ENCODE results near the gene MND1. TPM values are rescaled to one million over a fixed set of nuclear protein-coding genes. Genes with fewer than 3 reads are reported as not detected.
A peak's percentile ranks its signal among the peaks of the same experiment; 100 is the strongest.

MND1 gene
- total RNA-seq, 2 experiments from 2014 or later, result 34.1 to 41.9 TPM

DNA sequence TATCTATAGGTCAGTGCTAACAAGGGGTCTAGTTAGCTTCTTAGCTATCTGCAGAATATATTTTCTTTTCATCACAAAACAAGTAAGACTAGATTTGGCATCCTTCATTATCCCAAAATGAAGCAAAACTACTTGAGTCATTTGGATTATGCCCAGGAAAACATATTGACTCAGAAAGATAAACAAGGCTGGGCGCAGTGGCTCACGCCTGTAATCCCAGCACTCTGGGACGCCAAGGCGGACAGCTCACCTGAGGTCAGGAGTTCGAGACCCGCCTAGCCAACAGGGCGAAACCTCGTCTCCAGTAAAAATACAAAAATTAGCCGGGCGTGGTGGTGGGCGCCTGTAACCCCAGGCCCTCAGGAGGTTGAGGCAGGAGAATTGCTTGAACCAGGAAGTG is 18.0 kb upstream of the MND1 start:
- CTCF ChIA-PET, result interaction anchor here (1.0 to 1.8 kb wide), 4 partner anchors 21 to 424 kb away, joined by 3 to 6 read pairs (median 4); no protein-coding TSS in a partner anchor
- POLR2A ChIA-PET, result interaction anchor here (0.5 to 0.6 kb wide), 2 partner anchors 385 to 483 kb away, joined by 3 to 4 read pairs; no protein-coding TSS in a partner anchor

DNA sequence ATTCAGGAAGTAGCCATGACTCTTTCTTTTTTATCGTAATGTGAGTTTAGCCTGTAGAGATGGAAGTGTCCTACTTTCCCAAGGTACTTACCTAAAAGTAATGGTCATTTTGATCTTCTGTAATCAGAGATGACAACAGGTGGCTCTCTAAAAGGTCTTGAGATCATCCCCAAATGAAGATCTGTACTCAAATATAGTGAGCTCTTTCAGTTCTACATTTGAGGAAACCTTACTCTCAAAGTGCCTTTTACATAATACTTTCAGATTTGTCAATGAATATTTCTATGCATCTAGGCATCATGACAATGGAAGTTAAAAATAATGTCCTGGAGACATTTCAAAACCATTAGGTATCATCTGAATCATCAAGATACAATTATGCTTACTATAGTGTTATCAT is 17.2 kb upstream of the MND1 start:
- Mint-ChIP-seq H3K9me3 (ENCODE audit: low read depth) (no peaks in the 10 kb centered on the region), H3K4me3 (no peak overlapping the region), H3K27me3 (no peaks in the 10 kb centered on the region), H3K36me3 (ENCODE audit: low read depth) (no peaks in the 10 kb centered on the region), H3K4me1 (no peaks in the 10 kb centered on the region), H3K27ac (no peak overlapping the region)
- ATAC-seq, result no peak
- no peak for DNase-seq
- POLR2A ChIA-PET, result no interaction called here
- intact Hi-C loops (cut with DNase I, micrococcal nuclease), result no loop called here
- CTCF ChIA-PET, result interaction anchor here (1.8 kb wide), 1 partner anchor 22 kb away, joined by 4 read pairs; no protein-coding TSS in a partner anchor

More for the DNA sequence above, 18.0 kb upstream of the MND1 start:
- Mint-ChIP-seq H3K36me3 (ENCODE audit: low read depth) (no peaks in the 10 kb centered on the region), H3K4me1 (no peaks in the 10 kb centered on the region), H3K27me3 (no peaks in the 10 kb centered on the region), H3K9me3 (ENCODE audit: low read depth) (no peaks in the 10 kb centered on the region), H3K27ac (no peak overlapping the region), H3K4me3 (no peak overlapping the region)
- no peak for DNase-seq
- no peak for ATAC-seq
- intact Hi-C loops (cut with DNase I, micrococcal nuclease), result no loop called here

DNA sequence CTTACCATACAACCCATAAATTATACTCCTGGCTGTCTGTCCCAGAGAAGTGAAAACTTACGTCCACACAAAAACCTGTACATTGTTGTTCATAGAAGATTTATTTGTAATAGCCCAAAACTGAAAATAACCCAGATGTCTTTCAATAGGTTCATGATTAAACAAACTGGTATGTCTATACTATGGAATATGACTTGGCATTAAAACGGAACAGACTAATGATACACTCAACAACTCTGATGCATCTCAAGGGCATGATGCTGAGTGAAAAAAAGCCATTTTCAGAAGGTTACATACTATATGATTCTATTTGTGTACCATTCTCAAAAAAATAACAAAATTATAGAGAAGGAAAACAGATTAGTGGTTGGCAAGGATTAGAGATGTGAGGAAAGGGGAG is 11.6 kb upstream of the MND1 start:
- H3K27me3 Mint-ChIP-seq, result no peaks in the 10 kb centered on the region
- no peaks in the 10 kb centered on the region for H3K9me3 Mint-ChIP-seq (ENCODE audit: low read depth)
- intact Hi-C loops (cut with DNase I, micrococcal nuclease), result no loop called here
- DNase-seq (no peak), ATAC-seq (no peak)
- no peak overlapping the region for H3K27ac Mint-ChIP-seq
- H3K4me1 Mint-ChIP-seq, result peaks cover 3% of the 10 kb centered on the region
- H3K36me3 Mint-ChIP-seq (ENCODE audit: low read depth), result no peaks in the 10 kb centered on the region
- no peak overlapping the region for H3K4me3 Mint-ChIP-seq
- ChIA-PET CTCF (no interaction called here), POLR2A (no interaction called here)

DNA sequence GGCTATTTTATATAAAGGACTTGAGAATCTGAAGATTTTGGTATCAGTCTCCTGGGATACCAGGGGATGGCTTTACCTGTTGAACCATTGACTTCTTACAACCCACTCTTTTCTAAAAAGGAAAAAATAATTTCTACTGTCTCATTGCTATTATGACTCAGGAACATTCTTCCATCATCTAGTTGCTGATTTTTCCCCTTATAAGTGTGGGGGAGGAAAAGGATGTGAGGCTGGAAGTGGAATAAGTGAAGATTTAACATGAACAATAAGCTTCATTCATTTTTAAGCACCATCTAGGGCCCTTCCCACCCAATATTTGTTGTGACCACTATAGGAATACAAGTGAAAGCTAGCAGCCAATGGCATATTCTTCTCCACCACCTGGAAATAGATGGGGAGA is 10.6 kb upstream of the MND1 start:
- Mint-ChIP-seq H3K36me3 (ENCODE audit: low read depth) (no peaks in the 10 kb centered on the region), H3K4me3 (no peak overlapping the region), H3K4me1 (peaks cover 3% of the 10 kb centered on the region), H3K27me3 (no peaks in the 10 kb centered on the region), H3K27ac (no peak overlapping the region), H3K9me3 (ENCODE audit: low read depth) (no peaks in the 10 kb centered on the region)
- intact Hi-C loops (cut with DNase I, micrococcal nuclease), result no loop called here
- POLR2A ChIA-PET, result no interaction called here
- no peak for DNase-seq
- ATAC-seq, result no peak
- CTCF ChIA-PET, result no interaction called here

DNA sequence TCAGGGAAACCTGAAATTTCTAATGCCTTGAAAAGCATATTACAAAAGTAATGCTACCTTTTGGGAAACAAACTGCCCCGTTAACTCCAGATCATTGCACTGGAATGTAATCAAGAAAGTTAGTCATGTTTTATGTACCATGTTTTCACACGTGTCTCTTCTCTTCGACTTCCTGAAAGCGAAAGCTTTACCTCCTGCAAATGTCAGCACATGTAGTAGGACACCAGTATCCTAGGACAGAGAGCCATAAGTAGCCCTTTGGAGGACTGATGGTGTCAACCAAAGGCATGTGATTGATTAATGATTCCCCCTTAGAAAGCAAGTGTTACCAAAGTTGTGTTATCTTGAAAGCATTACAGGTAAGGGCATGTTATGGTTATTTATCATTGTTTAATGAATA is 8.8 kb upstream of the MND1 start:
- H3K4me1 Mint-ChIP-seq, result peaks cover 3% of the 10 kb centered on the region
- ATAC-seq, result no peak
- no peak overlapping the region for H3K4me3 Mint-ChIP-seq
- intact Hi-C loops (cut with DNase I, micrococcal nuclease), result no loop called here
- no peak for DNase-seq
- H3K36me3 Mint-ChIP-seq (ENCODE audit: low read depth), result no peaks in the 10 kb centered on the region
- POLR2A ChIA-PET, result interaction anchor here (0.5 kb wide), 1 partner anchor 158 kb away, joined by 3 read pairs; no protein-coding TSS in a partner anchor
- no peak overlapping the region for H3K27ac Mint-ChIP-seq
- no peaks in the 10 kb centered on the region for H3K27me3 Mint-ChIP-seq
- CTCF ChIA-PET, result interaction anchor here (0.6 kb wide), 1 partner anchor 1556 kb away, joined by 3 read pairs; no protein-coding TSS in a partner anchor
- H3K9me3 Mint-ChIP-seq (ENCODE audit: low read depth), result no peaks in the 10 kb centered on the region

DNA sequence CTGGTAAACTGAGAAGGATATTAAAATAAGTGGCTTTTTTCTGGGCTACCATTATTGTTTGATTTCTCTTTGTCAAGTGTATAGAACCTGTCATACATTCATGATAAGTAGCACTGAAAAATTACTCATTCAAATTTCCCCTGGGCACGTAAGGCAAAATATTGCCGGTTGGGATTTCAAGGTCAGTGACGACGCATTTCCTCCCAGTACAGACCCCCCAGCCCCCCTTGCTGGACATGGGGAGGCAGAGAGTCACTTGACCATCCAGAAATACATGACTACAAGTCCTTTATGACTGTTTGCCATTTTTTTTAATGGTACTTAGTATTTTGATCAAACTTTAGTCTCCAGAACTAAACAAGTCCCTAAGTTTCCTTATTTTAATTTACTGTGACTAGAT is 6.8 kb upstream of the MND1 start:
- H3K9me3 Mint-ChIP-seq (ENCODE audit: low read depth), result no peaks in the 10 kb centered on the region
- peaks cover 3% of the 10 kb centered on the region for H3K4me1 Mint-ChIP-seq
- H3K27me3 Mint-ChIP-seq, result peaks cover 5% of the 10 kb centered on the region
- POLR2A ChIA-PET, result no interaction called here
- no peak for ATAC-seq
- H3K27ac Mint-ChIP-seq, result no peak overlapping the region
- no peaks in the 10 kb centered on the region for H3K36me3 Mint-ChIP-seq (ENCODE audit: low read depth)
- no peak overlapping the region for H3K4me3 Mint-ChIP-seq
- DNase-seq, result no peak
- CTCF ChIA-PET, result interaction anchor here (0.5 to 2.4 kb wide), 4 partner anchors 122 to 396 kb away, joined by 3 to 6 read pairs (median 4); no protein-coding TSS in a partner anchor
- intact Hi-C loops (cut with DNase I, micrococcal nuclease), result no loop called here

DNA sequence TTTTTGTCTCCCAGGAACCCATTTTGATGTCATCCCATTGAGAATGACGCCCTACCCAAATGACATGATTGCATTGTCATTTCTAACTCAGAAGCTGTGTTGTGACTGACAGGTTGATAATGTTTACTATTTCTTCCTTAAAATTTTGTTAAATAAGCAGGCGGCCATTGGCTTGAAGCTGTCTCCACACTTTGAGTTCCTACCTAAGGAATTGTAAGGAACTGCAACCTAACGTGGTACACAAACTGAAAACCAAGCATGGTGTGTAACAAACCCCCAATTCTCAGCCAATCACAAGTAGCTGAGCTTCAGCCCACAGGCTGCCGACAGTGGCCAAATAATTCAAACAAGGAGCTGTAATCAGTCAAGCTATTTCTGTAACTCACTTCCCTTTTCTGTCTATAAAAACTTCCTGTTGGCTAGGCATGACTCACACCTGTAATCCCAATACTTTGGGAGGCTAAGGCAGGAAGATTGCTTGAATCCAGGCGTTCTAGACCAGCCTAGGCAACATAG is 2.9 kb upstream of the MND1 start:
- intact Hi-C loops (cut with DNase I, micrococcal nuclease), result no loop called here
- H3K9me3 Mint-ChIP-seq (ENCODE audit: low read depth), result no peaks in the 10 kb centered on the region
- ChIA-PET CTCF (interaction anchor here (0.6 to 5.6 kb wide), 6 partner anchors 77 to 302 kb away, joined by 3 to 39 read pairs (median 4); no protein-coding TSS in a partner anchor), POLR2A (interaction anchor here (0.6 kb wide), 1 partner anchor 91 kb away, joined by 3 read pairs; no protein-coding TSS in a partner anchor)
- no peak overlapping the region for H3K27ac Mint-ChIP-seq
- DNase-seq (no peak), ATAC-seq (no peak)
- H3K36me3 Mint-ChIP-seq (ENCODE audit: low read depth), result no peaks in the 10 kb centered on the region
- peaks cover 12% of the 10 kb centered on the region for H3K4me1 Mint-ChIP-seq
- H3K27me3 Mint-ChIP-seq, result peaks cover 7% of the 10 kb centered on the region
- no peak overlapping the region for H3K4me3 Mint-ChIP-seq

DNA sequence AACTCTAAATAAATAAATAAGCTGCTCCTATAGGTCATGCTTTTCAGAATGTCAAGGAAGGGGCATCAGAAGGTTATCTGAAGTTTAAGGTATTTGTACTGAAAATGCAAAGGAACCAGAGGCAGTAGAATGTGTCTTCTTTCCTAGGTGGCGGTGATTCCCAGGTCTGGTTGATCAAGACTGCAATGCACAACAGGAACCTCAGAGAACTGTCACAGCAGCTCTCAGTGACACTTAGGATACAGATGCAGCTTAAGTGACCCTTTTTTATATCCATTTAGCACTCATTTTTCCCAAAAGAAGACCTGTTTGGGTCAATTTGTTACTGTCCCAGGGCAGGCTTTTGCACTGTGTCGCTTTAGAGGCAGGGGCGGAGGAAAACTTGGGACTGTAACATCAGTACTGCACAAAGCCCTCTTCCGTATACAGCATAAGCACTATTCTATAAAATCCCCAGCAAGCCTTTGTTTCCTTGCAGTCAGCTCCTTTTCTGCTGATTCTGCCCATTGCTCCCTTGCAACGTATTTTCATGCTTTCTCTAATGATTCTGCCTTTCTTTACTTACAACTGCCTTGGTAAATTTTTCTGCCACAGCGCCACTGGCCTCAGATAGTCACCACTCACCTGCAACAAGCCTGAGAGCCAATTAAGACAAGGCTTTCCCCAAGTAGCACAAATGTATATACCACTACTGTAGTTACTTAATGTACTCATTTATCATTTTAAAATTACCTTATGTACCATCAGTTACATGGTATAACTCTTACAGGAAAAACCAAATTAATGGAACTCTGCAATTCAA is 1.5 kb upstream of the MND1 start:
- ATAC-seq, result no peak
- Mint-ChIP-seq H3K9me3 (ENCODE audit: low read depth) (no peaks in the 10 kb centered on the region), H3K27ac (no peak overlapping the region), H3K36me3 (ENCODE audit: low read depth) (peaks cover 1% of the 10 kb centered on the region), H3K4me3 (no peak overlapping the region), H3K27me3 (peaks cover 7% of the 10 kb centered on the region), H3K4me1 (peaks cover 25% of the 10 kb centered on the region)
- CTCF ChIA-PET, result interaction anchor here (0.7 to 5.6 kb wide), 6 partner anchors 143 to 407 kb away, joined by 3 to 39 read pairs (median 6); no protein-coding TSS in a partner anchor
- DNase-seq, result no peak
- POLR2A ChIA-PET, result no interaction called here
- intact Hi-C loops (cut with DNase I, micrococcal nuclease), result no loop called here

DNA sequence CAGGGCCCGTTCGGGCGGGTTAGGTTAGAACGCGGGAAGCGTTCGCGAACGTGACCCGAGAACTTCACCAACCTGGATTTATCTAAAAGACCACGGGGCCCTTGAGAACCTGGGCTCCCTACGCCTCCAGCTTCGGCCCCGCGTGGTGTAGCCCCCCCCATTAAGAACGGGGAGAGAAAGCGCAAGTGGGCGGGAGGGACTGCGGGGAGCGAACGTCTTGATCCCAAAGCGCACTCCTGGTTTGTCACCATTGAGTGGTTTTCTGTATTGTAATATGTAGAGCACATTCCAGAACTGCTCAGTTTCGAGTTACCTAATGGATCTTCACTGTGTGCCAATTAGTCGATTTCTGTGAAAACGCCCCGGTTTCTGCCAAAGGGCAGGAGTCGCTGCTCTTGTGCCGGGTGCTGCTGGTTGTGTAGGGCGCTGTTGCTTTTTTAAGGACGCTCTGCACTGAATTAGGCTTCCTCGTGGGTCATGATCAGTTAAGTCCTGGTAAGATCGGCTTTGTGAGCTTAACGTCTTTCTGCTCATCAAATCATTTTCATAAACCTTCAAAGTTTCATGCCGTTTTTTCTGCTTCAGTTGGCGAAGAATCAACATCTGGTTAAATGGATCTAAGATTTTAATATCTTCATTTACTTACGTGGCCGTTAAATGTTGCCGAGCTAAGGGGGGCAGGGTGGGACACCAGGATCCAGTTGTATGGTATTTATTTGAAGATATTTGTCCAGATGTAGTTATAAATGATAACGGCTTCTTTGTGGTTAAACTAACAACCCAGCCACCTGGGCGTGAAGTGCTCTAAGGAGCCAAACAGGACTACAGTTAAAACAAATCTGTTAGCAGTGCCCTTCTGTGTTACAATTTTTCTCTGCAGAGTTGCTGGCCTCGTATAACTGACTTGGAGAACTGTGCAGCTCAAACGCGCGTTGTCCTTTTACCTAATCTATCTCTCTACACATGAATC is 809 bp downstream of the MND1 start:
- peak overlapping the region; percentile 85 for H3K4me3 Mint-ChIP-seq
- ChIA-PET POLR2A (interaction anchor here (0.6 kb wide), 1 partner anchor 207 kb away, joined by 3 read pairs; no protein-coding TSS in a partner anchor), CTCF (interaction anchor here (0.5 to 5.6 kb wide), 29 partner anchors 9 to 404 kb away, joined by 3 to 39 read pairs (median 4); partner anchors contain the start of gene TMEM131L)
- H3K36me3 Mint-ChIP-seq (ENCODE audit: low read depth), result peaks cover 13% of the 10 kb centered on the region
- peak overlapping the region; percentile 90 for H3K27ac Mint-ChIP-seq
- ATAC-seq, result peak; percentile 47
- peak; percentile 74 for DNase-seq
- H3K27me3 Mint-ChIP-seq, result peaks cover 7% of the 10 kb centered on the region
- H3K4me1 Mint-ChIP-seq, result peaks cover 38% of the 10 kb centered on the region
- intact Hi-C loops (cut with DNase I, micrococcal nuclease), result loop anchor here (1.0 to 5.0 kb wide), 5 partner anchors 88 to 407 kb away; no protein-coding TSS in a partner anchor
- no peaks in the 10 kb centered on the region for H3K9me3 Mint-ChIP-seq (ENCODE audit: low read depth)

DNA sequence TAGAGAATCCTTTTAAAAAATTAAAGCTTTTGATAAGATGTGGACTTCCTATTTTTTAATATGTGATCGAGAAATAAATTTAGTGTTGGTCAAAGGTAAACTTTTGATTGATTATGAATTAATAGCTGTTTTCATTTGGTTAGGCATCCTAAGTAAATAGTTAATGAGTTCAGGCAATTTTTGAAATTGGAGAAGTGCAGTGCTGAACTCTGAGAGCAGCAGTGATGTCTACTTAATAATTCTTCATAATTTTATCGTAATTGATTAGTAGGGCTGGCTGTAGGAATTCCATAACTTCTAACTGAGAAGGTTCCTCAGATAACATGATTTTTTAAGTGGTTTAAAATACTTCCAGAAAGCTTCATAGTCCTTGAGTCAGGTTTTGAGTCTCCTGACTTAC is 1.5 kb downstream of the MND1 start:
- no peak for ATAC-seq
- Mint-ChIP-seq H3K27me3 (peaks cover 7% of the 10 kb centered on the region), H3K4me3 (peak overlapping the region; percentile 85), H3K4me1 (peaks cover 38% of the 10 kb centered on the region), H3K27ac (no peak overlapping the region), H3K36me3 (ENCODE audit: low read depth) (peaks cover 17% of the 10 kb centered on the region), H3K9me3 (ENCODE audit: low read depth) (no peaks in the 10 kb centered on the region)
- intact Hi-C loops (cut with DNase I, micrococcal nuclease), result loop anchor here in 1 of 2 experiments (5.0 kb wide), 1 partner anchor 406 kb away; no protein-coding TSS in a partner anchor
- CTCF ChIA-PET, result interaction anchor here (0.7 to 5.6 kb wide), 28 partner anchors 8 to 439 kb away, joined by 3 to 39 read pairs (median 4); partner anchors contain the start of gene TMEM131L
- POLR2A ChIA-PET, result interaction anchor here (0.5 kb wide), 1 partner anchor 102 kb away, joined by 9 read pairs; no protein-coding TSS in a partner anchor
- DNase-seq, result no peak
